HG03108 (cell line): Measurements from ENCODE around the gene KCNRG.
"Not testable (repeated sequence)": the region's sequence is repeated elsewhere in the genome, so short reads cannot be mapped to it uniquely, and the experiment has no call there.

Experiments used
- ATAC-seq: cut with Tn5 transposase; IDR thresholded peaks from one replicate; pipeline ENCODE4 v1.9.1; 2021; ENCODE audit warnings: moderate library complexity; ENCODE audit not compliant: unreplicated experiment

The KCNRG gene

DNA sequence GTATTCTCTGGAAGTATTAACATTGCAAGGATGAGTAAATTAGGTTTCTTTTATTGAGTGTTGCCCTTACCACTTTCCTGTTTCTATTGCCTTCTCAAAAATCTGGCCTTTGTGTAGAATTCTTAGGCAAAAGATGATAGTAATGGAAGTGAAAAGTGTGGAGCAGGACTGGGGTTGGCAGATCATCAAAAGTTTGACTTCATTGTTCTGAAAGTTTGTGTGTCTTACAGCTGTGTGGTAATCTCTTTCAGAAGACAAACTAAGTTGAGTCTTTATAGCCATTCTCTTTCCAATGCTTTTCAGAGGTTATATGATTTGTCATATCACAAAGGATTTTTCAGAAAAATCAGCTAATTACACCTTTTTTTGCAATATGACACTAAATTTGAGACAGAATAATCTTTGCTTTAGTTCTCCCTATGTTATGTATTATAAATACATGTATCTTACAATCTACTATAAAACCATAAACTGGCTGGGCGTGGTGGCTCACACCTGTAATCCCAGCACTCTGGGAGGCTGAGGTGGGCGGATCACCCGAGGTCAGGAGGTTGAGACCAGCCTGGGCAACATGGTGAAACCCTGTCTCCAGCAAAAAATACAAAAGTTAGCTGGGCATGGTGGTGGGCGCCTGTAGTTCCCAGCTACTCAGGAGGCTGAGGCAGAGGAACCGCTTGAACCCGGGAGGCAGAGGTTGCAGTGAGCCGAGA lies 8.7 kb upstream of the KCNRG start:
- ATAC-seq = no peak

DNA sequence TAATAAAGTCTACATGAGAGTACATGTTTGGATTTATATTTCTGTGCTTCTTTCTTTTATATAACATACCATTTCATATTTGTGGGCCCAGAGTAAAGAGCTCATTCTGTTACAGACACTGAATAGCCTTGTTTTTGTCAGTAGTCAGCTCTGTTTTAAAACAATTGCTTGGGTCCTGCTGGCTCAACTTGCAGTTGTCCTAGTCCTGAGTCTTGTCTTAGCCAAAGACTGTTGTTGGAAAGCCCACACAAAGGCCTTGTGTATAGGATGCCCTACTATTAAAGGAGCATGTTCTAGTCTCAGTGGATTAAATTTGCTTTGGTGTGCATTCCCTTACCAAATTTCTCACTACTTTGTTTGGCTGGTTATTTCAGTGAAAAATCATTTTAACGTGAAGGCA lies 3.8 kb upstream of the KCNRG start:
- ATAC-seq = no peak

DNA sequence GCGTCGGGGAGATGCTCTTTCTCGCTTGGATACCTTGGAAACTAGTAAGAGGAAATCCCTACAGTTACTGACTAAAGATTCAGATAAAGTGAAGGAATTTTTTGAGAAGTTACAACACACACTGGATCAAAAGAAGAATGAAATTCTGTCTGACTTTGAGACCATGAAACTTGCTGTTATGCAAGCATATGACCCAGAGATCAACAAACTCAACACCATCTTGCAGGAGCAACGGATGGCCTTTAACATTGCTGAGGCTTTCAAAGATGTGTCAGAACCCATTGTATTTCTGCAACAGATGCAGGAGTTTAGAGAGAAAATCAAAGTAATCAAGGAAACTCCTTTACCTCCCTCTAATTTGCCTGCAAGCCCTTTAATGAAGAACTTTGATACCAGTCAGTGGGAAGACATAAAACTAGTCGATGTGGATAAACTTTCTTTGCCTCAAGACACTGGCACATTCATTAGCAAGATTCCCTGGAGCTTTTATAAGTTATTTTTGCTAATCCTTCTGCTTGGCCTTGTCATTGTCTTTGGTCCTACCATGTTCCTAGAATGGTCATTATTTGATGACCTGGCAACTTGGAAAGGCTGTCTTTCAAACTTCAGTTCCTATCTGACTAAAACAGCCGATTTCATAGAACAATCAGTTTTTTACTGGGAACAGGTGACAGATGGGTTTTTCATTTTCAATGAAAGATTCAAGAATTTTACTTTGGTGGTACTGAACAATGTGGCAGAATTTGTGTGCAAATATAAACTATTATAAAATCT lies 2.7 kb upstream of the KCNRG start:
- ATAC-seq = no peak

DNA sequence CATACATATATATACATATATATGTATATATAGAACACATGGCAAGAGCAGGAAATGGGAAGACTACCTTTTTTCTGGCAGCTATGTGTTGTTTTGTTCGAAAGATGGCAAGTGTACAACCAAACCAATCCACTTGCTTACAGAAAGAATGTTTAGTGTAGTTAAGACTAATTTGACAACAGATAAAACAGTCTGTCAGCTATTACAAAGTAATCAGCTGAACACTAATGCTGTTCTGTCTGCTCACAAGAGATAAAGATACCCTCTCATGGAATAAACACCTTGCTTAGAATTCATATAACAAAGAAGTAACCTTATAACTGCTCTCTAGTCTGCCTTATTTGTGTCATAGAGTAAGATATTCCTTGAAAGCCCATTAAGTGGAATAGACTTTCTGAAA lies 858 bp upstream of the KCNRG start:
- ATAC-seq = no peak

DNA sequence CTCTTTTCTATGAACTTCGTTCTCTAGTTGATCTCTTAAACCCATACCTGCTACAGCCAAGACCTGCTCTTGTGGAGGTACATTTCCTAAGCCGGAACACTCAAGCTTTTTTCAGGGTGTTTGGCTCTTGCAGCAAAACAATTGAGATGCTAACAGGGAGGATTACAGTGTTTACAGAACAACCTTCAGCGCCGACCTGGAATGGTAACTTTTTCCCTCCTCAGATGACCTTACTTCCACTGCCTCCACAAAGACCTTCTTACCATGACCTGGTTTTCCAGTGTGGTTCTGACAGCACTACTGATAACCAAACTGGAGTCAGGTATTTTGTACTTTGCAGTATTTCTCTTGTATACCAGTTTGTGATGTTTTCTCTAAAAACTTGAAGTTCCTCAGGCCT lies 506 bp downstream of the KCNRG start:
- ATAC-seq = no peak

DNA sequence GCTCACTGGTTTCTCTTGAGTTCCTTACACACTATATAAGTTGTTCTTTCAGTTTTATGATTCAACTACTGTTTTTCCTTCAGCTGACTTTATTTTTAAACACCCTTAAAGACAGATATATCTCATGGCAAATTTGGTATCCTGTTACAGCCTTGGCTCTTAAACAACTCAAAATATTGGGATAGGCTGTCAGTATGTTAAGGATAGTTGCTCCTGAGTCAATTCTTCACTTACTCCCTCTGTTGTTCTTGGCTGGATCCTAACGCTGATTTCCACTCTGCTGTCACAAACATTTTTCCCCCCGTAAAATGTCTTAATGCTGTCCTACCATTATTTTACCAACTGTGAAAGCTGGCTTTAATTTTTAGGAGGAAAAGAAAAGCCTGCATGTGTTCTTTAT lies 1.2 kb downstream of the KCNRG start:
- no peak for ATAC-seq

DNA sequence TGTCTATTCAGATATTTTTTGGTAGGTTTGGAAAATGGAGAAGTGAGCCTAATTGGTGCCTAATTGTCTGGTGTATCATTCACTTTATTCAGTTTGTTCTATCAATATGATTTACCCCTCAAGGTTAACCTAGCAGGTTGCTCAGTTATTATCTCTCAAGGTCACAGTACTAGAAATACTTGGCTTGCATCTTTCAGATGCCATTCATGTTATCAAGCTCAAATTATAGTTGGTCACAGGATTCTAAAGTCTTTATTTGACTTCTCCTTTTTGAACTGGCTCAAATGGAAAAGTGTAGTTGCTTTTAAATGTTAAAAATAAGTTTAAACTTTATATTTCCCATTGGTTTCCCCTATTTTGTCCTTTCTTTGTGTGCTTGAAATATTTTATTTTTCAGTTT lies 2.6 kb downstream of the KCNRG start:
- no peak for ATAC-seq

DNA sequence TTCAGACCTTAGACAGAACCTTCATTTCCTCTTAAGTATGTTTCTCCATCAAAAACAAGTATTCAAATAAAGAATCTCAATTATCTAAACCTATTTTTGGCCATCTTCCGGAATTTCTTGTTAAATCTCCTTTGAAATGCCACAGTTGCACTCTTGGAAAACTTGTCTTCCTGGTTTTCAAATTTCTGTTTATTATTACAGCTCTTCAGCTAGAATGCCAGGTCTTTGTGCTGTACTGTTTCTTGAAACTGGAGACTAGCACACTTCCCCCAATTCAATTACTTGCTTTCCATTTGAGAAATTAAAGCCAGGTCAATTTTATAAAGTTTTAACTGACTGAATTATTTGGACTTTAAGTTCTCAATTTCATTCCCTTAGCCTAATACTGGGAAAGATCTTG lies 10.2 kb downstream of the KCNRG start:
- no peak for ATAC-seq

DNA sequence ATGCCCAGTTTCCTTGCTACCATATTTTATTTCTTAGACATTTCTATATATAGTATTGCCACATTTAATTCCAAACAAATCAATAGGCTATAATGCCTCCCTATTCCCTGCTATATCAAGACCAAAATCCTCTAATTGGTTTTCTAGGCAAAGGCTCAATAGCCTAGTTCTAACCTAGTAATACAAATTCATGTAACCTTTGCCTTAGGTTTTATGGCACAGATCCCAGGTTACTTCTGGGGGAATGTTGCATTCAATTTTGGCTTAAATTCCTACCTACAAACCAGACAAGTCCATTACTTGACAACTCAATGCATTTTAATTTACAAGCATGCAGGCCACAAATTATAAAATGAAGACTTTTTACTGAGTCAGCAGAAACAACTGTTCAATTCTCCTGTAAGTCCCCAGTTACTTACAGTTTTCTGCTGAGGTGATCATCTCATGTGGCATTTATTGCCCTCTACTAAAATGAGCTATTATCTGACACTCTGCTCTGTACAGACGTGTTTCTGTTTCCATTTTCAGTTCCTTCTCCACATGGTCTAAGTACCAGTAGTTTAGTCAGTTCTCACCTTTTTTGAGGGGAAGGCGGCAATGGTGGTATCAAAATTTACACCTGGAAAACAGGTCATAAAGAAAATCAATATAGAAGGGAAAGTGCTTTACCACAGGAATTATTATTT lies 11.7 kb downstream of the KCNRG start:
- peak; percentile 99 for ATAC-seq

DNA sequence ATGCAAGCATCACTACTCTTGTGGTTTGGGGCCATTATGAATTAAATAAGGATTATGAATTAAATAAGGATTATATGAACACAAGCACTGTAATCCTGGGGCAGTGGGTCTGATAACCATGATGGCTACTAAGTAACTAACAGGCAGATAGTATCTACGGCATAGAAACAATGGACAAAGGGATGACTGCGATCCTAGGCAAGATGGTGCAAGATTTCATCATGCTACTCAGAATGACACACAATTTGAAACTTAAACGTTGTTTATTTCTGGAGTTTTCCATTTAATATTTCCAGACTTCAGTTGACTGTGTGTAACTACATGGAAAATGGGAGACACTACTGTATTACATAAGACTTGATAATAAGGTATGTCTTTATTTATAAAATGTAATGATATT lies 15.1 kb downstream of the KCNRG start:
- no peak for ATAC-seq

DNA sequence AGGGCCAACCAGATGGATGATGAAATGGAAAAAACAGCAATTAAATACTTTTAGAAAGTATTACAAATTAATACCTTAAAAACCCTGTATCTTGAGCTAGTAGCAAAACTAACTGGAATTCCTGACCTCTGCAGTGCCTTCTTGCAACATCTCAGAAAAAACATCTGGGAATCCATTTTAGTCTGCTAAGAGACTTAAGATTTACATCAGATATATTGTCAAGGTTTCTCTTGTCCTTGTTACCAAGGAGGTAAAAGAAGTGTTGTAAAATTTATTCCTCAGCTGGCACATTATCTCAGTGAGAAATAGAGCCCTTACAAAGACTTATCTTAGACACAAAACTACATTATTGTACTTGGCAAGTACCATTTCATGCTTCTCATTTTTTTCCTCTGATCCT lies 18.5 kb downstream of the KCNRG start:
- no peak for ATAC-seq

DNA sequence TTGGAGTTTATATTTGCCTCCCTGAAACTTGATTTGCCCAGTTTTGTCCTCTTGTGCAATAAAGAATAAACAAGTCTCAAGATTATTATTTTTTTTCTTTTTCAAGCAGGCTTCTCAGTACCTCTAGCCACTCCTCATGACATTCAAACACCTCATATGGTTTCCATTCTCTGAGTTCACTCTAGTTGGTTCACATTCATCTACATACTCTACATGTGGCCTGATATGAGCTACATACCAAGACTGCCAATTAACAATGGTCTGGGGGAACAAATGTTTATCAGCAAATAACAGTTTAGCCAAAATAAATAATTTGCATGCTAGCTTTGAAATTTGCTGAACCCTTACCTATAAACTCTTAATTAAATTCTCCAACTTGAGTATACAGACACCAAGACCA lies 22.5 kb downstream of the KCNRG start:
- ATAC-seq = no peak

DNA sequence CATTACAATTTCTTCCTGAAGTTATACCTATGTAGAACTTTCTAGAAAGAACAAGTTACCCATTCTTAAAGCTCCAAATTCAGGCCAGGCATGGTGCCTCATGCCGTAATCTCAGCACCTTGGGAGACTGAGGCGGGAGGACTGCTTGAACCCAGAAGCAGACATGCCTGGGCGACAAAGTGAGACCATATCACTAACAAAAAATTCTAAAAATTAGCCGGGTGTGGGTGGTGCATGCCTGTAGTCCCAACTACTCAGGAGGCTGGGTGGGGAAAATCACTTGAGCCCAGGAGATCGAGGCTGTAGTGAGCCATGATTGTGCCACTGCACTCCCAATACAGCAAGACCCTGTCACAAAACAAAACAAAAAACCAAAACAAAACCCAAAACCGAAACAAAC lies 23.0 kb downstream of the KCNRG start:
- no peak for ATAC-seq

DNA sequence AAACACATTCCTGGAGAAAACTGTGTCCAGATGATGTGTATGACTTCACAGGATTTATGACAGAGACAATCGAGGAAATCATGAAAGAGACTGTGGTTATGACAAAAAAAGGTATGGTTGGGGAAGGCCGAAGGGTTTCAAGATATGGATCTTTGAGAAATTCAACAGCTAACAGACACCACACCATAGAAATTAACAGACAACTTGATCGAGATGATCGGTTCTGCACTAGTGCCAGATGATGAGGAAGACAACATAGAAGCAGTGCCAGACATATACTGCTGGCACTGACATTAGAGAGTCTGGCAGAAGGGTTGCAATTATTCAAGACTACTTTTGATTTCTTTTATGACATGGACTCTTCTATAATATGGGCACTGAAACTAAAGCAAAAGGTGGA lies 37.2 kb downstream of the KCNRG start:
- no peak for ATAC-seq

DNA sequence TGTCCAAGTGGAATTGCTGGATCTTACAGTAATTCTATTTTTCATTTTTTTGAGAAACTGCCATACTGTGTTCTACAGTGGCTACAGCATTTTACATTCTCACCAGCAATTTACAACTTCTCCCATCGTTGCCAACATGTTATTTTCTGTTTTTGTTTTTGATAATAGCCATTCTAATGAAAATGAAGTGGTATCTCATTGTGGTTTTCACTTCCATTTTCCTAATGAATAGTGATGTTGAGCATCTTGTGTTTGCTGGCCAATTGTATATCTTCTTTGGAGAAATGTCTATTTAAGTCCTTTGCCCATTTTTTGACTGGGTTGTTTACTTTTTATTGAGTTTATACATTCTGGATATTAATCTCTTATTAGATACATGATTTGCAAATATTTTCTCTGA lies 38.6 kb downstream of the KCNRG start:
- ATAC-seq = no peak

DNA sequence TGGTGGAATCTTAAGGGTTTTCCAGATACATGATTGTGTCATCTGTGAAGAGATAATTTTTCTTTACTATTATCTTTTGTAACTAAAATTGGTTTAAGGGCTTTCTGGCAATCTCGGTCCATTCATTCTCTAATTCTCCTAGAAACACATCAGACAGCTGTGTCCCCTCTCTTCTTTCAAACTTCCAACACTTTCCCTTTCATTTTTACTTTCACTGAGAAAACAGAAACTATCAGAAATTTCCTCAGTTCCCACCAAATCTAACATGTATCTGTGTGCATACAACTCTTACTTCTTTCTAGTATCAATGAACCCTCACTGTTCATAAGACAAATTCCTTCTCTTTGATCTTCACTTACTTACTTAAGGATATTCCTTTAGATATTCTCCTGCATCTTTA lies 40.2 kb downstream of the KCNRG start:
- no peak for ATAC-seq

DNA sequence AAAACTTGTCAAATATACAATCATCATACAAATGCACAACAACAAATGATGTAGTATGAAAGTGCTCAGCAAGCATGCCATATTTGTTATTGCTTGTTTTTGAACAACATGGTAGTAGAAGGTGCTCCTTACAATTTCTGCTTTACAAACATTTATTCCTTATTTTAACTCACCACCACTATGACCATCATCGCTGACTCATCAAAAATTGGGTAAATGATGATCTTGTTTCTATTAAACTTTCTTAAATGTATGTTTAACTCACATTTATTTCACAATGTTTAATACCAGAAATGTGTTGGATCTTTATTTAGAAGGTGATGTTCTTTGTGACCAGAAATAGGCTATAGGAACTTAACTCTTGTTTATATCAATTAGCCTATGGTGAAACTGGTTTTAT lies 45.5 kb downstream of the KCNRG start:
- no peak for ATAC-seq

DNA sequence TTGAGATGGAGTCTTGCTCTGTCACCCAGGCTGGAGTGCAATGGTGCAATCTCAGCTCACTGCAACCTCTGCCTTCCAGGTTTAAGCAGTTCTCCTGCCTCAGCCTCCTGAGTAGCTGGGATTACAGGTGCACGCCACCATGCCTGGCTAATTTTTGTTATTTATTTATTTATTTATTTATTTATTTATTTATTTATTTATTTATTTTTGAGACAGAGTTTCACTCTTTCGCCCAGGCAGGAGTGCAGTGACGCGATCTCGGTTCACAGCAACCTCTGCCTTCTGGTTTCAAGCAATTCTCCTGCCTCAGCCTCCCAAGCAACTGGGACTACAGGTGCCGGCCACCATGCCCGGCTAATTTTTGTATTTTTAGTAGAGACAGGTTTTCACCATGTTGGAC lies 47.1 kb downstream of the KCNRG start:
- ATAC-seq = not testable (repeated sequence)

DNA sequence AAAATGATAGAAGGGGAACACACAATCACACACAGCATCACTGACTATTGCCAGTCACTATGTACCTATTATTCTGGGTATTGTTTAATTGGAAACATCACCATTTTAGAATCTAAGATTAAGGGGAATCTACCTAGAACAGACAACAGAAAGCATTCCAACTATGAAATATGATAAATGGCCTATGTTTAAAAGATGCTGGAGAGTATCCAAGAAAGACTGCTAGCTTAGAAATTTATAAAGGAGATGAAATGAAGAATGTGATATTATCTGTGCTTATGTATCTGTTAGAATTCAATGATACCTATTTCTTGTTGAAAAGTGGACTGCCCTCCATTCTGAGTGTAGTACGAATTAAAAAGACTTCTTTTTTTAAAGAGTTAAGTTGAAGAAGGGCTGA lies 50.5 kb downstream of the KCNRG start:
- ATAC-seq = no peak

DNA sequence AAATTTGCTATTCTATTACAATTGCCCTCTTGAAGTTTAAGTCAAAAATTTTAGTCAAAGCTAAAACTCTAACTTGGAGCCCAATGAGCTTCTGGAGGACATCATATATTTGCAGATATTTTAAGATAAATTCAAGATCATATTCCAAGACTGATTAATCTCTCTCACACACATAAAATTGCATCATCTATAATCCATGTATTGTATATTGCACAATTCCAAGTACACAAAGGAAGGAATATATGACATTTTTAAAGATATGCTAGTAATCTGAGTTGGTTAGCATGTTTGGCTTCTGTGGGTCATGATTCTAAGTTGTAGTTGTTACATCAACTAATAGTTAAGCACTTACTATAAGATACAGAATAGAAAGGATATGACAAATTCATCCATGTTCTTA lies 53.3 kb downstream of the KCNRG start:
- ATAC-seq = no peak

DNA sequence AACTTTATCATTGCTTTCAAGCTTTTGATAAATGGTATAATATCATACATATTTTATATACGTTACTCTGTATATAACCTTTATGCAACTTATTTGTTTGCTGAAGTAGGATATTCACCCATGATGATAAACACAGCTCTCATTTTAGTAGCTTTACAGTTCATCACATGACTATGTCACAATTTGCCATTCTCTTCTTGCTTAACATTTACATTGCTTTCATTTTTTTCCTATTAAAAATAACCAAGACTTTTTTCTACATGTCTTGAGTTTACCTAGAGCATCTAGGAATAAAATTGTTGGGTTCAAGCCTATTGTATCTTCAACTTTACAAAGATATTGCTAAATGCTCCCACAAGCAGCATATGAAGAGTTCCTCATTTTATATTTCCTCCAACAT lies 54.0 kb downstream of the KCNRG start:
- ATAC-seq = no peak

DNA sequence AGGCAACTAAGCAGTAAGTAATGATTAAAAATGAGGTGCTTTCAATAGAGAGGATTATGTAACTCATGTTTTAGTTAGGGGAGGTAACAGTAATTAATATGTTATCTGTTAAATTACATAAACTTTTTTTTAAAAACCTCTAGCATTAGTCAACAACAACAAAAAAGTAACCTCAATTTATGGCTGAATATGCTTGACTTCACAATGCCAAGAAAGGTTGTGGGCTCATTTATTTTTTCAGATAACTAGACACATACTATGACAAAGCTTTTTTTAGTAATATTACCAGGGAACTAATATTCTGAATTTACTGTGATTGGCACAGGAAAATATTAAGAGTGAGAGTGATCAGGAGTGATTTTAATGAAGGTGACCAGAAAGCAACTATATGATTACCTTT lies 54.9 kb downstream of the KCNRG start:
- no peak for ATAC-seq
